GM12878 (cell line): ENCODE data around the gene RETSAT. TPM values are rescaled to one million over a fixed set of nuclear protein-coding genes. Genes with fewer than 3 reads are reported as not detected.

ENCODE experiments used
- ATAC-seq: fragments of 200-7000 bp; cut with Tn5 transposase; 3 replicates; pipeline ENCODE4 v1.9.1; 2020; ENCODE audit warnings: mild to moderate bottlenecking, moderate library complexity
- BruUV-seq: library from RNA; stranded (reverse); fragments of 400-500 nt; replicated peaks from 2 replicates; lab custom pipeline; 2021; lab: Mats Ljungman, UMichigan
- CTCF ChIA-PET: fragments of 300-600 bp; sonication (Branson Sonifier 250); formaldehyde crosslinking; extraction: SDS; loops from one replicate; lab custom pipeline; 2021; ENCODE audit warnings: inconsistent platforms; lab: Yijun Ruan, JAX
- POLR2A ChIA-PET: fragments of 350-600 bp; formaldehyde crosslinking; extraction: SDS; loops from one replicate; lab custom pipeline; 2021; ENCODE audit warnings: inconsistent platforms; lab: Charles Lee
- RAD21 ChIA-PET: fragments of 300-600 bp; sonication (Branson Sonifier 250); formaldehyde crosslinking; loops from one replicate; lab custom pipeline; 2023; ENCODE audit warnings: antibody characterized with exemption; ENCODE audit not compliant: unreplicated experiment; lab: Charles Lee
- SMC1A ChIA-PET: fragments of 300-600 bp; sonication (Branson Sonifier 250); formaldehyde crosslinking; loops from one replicate; lab custom pipeline; 2023; ENCODE audit not compliant: unreplicated experiment, uncharacterized antibody; lab: Charles Lee
- DNase-seq: peaks from one replicate; pipeline ENCODE4 v3.0.0-alpha.2; 2011; ENCODE audit warnings: low read depth, low spot score
- FAIRE-seq: peaks from 3 replicates; lab custom pipeline; 2011; peaks lifted over from hg19 to GRCh38; lab: Jason Lieb, UNC
- H2AFZ ChIP-seq: 2 replicates; pipeline ENCODE4 v1.6.0; 2011; ENCODE audit warnings: low read depth, low read length, control low read depth; ENCODE audit not compliant: control insufficient read depth
- H3K27ac ChIP-seq: 2 replicates; pipeline ENCODE4 v1.5.1; 2011; ENCODE audit warnings: control low read depth; ENCODE audit not compliant: control insufficient read depth, insufficient read depth
- H3K27me3 ChIP-seq, 2 experiments: replicated peaks in 1 of 2; 2 replicates each; pipeline versions ENCODE4 v1.6.0 to v1.6.1; 2011; ENCODE audit warnings: low read length in 1 of 2; ENCODE audit not compliant: control insufficient read depth in 2 of 2, insufficient read depth in 2 of 2
- H3K36me3 ChIP-seq, 2 experiments: 2 replicates each; pipeline ENCODE4 v1.5.1; 2011; ENCODE audit warnings: low read length in 1 of 2; ENCODE audit not compliant: control insufficient read depth in 2 of 2, insufficient read depth in 2 of 2
- H3K4me1 ChIP-seq: 2 replicates; pipeline ENCODE4 v1.6.1; 2011; ENCODE audit warnings: mild to moderate bottlenecking, low read length, moderate library complexity, mixed read lengths; ENCODE audit not compliant: control insufficient read depth, insufficient read depth
- H3K4me2 ChIP-seq: 2 replicates; pipeline ENCODE4 v1.6.0; 2011; ENCODE audit warnings: control low read depth; ENCODE audit not compliant: control insufficient read depth, insufficient read depth
- H3K4me3 ChIP-seq: fragments of 200-600 bp; sonication (generic); 2 replicates; pipeline ENCODE4 v1.5.1; 2016
- H3K79me2 ChIP-seq: 2 replicates; pipeline ENCODE4 v1.6.0; 2011; ENCODE audit warnings: low read length; ENCODE audit not compliant: control insufficient read depth, insufficient read depth
- H3K9ac ChIP-seq: 2 replicates; pipeline ENCODE4 v1.8.0; 2011; ENCODE audit warnings: low read length, control low read depth, mixed read lengths; ENCODE audit not compliant: control insufficient read depth, insufficient read depth
- H3K9me3 ChIP-seq: replicated peaks from 3 replicates; pipeline ENCODE4 v1.5.1; 2011; ENCODE audit warnings: mild to moderate bottlenecking, low read length; ENCODE audit not compliant: control insufficient read depth, insufficient read depth
- H4K20me1 ChIP-seq: 2 replicates; pipeline ENCODE4 v1.6.0; 2011; ENCODE audit not compliant: control insufficient read depth, insufficient read depth
- BCL11A ChIP-seq: IDR thresholded peaks from 2 replicates; pipeline ENCODE4 v1.6.1; 2011; ENCODE audit warnings: low read depth, low read length
- ZSCAN29 ChIP-seq: fragments of 450-650 bp; IDR thresholded peaks from 2 replicates; pipeline ENCODE4 v1.6.1; 2017; ENCODE audit warnings: mild to moderate bottlenecking, moderate library complexity
- WGBS: methylation state at CpG from one replicate; pipeline ENCODE4 v1.1.6; 2016; ENCODE audit warnings: low lambda C conversion rate; ENCODE audit not compliant: insufficient replicate concordance, insufficient coverage; ENCODE audit errors: missing lambda C conversion rate; 5-methylcytosine and 5-hydroxymethylcytosine counted together
- in situ Hi-C: fragments of 300-500 bp; cut with MboI; formaldehyde crosslinking; loops from 9 replicates; pipeline ENCODE4 v1.14.3; 2018; ENCODE audit warnings: mixed read lengths
- intact Hi-C: fragments of 100-400 bp; cut with micrococcal nuclease; formaldehyde crosslinking; loops from one replicate; pipeline ENCODE4 v1.14.2; 2022; ENCODE audit not compliant: unreplicated experiment
- polyA plus RNA-seq, 11 experiments: library from polyadenylated mRNA; depleted of rRNA in 4 of 11; unstranded in 6 of 11; stranded (reverse) in 5 of 11; fragments of >200 nt; fragmentation: Nextera tagmentation in 4 of 11; fragmentation: Illumina TruSeq in 1 of 11; extraction: Ambion mirVana in 4 of 11; extraction: Trizol in 1 of 11; gene quantifications; 1 replicate in 1 of 11; 2 replicates in 10 of 11; pipeline versions ENCODE4 v1.2.1 to v1.2.3, GENCODE V29; 2011 to 2016; ENCODE audit warnings: inconsistent platforms in 2 of 11, missing spikeins in 2 of 11, low read depth in 1 of 11
- total RNA-seq, 4 experiments: library from RNA; depleted of rRNA in 3 of 4; stranded (reverse); fragments of >200 nt in 3 of 4; fragmentation: Illumina TruSeq in 1 of 4; extraction: Trizol in 1 of 4; gene quantifications; 2 replicates each; pipeline versions ENCODE4 v1.2.1 to v1.2.3, GENCODE V29; 2013 to 2021
- TF ChIP-seq, protein P1 (sequence below): fragments of 450-650 bp; formaldehyde crosslinking; IDR thresholded peaks from 2 replicates; pipeline ENCODE4 v1.4.0; 2020; ENCODE audit warnings: mild to moderate bottlenecking, moderate library complexity
- TF ChIP-seq, protein P2 (sequence below): IDR thresholded peaks from 2 replicates; pipeline ENCODE4 v1.6.1; 2012; ENCODE audit warnings: mild to moderate bottlenecking, low read depth, low read length
- TF ChIP-seq, protein P3 (sequence below), 3 experiments: IDR thresholded peaks in 2 of 3; conservative IDR thresholded peaks in 1 of 3; 2 replicates each; pipeline ENCODE4 v1.5.1; 2011; ENCODE audit warnings: low read depth in 3 of 3, low read length in 3 of 3, mild to moderate bottlenecking in 3 of 3, control low read depth in 2 of 3, moderate library complexity in 2 of 3, inconsistent platforms in 1 of 3, mixed read lengths in 1 of 3; ENCODE audit not compliant: control insufficient read depth in 2 of 3, insufficient read depth in 1 of 3; ENCODE audit errors: extremely low read depth in 1 of 3
- TF ChIP-seq, protein P4 (sequence below): fragments of 450-650 bp; conservative IDR thresholded peaks from 2 replicates; pipeline ENCODE4 v1.6.1; 2017; ENCODE audit warnings: mild to moderate bottlenecking, moderate library complexity

Gene RETSAT
- total and polyA plus RNA-seq, 10 of the 15 experiments (the other 5 are each of a cell fraction or from before 2014, with no cell fraction given): 3.3 to 28.8 (median 22.0) TPM

DNA sequence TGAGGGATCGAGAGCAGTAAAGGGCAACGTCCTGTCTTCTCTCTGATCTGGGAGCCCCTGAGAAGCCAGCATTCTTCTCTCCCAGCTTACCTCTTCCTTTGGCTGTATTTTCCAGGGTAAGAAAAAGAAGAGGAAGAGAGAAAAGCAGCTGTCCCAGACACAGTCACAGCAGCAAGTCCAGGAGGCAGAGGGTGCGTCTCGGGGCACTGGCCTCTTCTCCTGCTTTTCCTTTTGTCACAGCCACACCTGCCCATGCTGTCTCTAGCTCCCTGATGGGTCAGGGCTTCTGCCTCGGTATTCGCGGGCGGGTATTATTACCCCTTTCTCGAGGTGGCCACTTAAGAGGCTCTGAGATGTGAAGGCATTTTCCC lies 46.8 kb downstream of the RETSAT start (continued):
- TF ChIP-seq, protein P1, sequence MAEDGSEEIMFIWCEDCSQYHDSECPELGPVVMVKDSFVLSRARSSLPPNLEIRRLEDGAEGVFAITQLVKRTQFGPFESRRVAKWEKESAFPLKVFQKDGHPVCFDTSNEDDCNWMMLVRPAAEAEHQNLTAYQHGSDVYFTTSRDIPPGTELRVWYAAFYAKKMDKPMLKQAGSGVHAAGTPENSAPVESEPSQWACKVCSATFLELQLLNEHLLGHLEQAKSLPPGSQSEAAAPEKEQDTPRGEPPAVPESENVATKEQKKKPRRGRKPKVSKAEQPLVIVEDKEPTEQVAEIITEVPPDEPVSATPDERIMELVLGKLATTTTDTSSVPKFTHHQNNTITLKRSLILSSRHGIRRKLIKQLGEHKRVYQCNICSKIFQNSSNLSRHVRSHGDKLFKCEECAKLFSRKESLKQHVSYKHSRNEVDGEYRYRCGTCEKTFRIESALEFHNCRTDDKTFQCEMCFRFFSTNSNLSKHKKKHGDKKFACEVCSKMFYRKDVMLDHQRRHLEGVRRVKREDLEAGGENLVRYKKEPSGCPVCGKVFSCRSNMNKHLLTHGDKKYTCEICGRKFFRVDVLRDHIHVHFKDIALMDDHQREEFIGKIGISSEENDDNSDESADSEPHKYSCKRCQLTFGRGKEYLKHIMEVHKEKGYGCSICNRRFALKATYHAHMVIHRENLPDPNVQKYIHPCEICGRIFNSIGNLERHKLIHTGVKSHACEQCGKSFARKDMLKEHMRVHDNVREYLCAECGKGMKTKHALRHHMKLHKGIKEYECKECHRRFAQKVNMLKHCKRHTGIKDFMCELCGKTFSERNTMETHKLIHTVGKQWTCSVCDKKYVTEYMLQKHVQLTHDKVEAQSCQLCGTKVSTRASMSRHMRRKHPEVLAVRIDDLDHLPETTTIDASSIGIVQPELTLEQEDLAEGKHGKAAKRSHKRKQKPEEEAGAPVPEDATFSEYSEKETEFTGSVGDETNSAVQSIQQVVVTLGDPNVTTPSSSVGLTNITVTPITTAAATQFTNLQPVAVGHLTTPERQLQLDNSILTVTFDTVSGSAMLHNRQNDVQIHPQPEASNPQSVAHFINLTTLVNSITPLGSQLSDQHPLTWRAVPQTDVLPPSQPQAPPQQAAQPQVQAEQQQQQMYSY (CRISPR knock-in tag): no peak

DNA sequence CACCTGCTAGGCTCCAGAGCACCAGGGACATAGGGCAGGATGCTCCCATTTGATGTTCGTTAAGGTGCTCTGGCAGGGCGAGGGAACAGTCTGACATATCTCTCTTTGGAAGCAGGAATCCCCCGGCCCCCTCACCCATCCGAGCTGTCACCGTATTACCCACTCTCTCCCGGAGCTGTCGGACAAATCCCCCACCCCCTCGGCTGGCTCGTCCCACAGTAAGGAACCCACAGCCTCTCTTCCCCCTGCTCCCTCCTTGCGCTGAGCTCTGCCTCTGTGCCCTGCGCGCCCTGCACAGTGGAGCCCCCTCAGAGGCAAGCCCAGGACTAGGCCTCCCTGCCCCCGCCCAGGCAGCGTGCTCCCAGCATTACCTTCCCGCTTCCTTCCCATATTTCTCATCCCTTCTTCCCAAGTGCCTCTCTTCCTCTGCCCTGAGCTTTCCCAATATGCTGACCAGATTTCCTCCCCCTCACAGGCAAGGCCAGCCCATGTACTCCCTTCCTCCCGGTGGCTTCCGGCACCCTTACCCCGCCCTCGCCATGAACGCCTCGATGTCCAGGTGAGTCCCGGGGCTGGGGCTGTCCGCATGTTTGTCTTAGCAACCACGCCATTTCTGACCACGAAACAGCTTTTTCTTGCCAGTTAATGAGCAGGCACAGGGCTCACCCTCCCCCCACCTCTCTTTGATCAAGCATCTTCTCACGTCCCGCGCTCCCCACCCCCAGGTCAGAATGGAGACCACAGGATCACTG lies 50.4 kb downstream of the RETSAT start:
- Histone ChIP-seq H3K4me1 (peaks cover under 1% of the 10 kb centered on the region; the same call in 1 of the 2 replicates), H3K79me2 (no peaks in the 10 kb centered on the region), H4K20me1 (no peaks in the 10 kb centered on the region), H2AFZ (no peak overlapping the region), H3K9ac (no peak overlapping the region), H3K9me3 (no peaks in the 10 kb centered on the region), H3K4me2 (no peak overlapping the region), H3K36me3 (no peaks in the 10 kb centered on the region), H3K27me3 (peaks cover 0 to 2% of the 10 kb centered on the region in 2 experiments; a peak in 2 of 4 replicates), H3K4me3 (no peak overlapping the region), H3K27ac (no peak overlapping the region)
- RAD21 ChIA-PET: no interaction called here
- FAIRE-seq (no peak), ATAC-seq (no peak), DNase-seq (no peak)
- SMC1A ChIA-PET: no interaction called here
- WGBS: 57% methylated on average over 28 of the region's 28 CpGs
- CTCF ChIA-PET: interaction anchor here (0.6 to 0.7 kb wide), 2 partner anchors 186 to 378 kb away, joined by 3 read pairs; no protein-coding TSS in a partner anchor
- in situ Hi-C loops (no loop called here), intact Hi-C loops (loop anchor here (5.0 kb wide), 1 partner anchor 248 kb away; no protein-coding TSS in a partner anchor)
- BruUV-seq: no TSS peak
- POLR2A ChIA-PET: no interaction called here
- TF ChIP-seq, protein P2, sequence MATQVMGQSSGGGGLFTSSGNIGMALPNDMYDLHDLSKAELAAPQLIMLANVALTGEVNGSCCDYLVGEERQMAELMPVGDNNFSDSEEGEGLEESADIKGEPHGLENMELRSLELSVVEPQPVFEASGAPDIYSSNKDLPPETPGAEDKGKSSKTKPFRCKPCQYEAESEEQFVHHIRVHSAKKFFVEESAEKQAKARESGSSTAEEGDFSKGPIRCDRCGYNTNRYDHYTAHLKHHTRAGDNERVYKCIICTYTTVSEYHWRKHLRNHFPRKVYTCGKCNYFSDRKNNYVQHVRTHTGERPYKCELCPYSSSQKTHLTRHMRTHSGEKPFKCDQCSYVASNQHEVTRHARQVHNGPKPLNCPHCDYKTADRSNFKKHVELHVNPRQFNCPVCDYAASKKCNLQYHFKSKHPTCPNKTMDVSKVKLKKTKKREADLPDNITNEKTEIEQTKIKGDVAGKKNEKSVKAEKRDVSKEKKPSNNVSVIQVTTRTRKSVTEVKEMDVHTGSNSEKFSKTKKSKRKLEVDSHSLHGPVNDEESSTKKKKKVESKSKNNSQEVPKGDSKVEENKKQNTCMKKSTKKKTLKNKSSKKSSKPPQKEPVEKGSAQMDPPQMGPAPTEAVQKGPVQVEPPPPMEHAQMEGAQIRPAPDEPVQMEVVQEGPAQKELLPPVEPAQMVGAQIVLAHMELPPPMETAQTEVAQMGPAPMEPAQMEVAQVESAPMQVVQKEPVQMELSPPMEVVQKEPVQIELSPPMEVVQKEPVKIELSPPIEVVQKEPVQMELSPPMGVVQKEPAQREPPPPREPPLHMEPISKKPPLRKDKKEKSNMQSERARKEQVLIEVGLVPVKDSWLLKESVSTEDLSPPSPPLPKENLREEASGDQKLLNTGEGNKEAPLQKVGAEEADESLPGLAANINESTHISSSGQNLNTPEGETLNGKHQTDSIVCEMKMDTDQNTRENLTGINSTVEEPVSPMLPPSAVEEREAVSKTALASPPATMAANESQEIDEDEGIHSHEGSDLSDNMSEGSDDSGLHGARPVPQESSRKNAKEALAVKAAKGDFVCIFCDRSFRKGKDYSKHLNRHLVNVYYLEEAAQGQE: no peak
- TF ChIP-seq BCL11A (no peak), ZSCAN29 (no peak)
- TF ChIP-seq, protein P3, sequence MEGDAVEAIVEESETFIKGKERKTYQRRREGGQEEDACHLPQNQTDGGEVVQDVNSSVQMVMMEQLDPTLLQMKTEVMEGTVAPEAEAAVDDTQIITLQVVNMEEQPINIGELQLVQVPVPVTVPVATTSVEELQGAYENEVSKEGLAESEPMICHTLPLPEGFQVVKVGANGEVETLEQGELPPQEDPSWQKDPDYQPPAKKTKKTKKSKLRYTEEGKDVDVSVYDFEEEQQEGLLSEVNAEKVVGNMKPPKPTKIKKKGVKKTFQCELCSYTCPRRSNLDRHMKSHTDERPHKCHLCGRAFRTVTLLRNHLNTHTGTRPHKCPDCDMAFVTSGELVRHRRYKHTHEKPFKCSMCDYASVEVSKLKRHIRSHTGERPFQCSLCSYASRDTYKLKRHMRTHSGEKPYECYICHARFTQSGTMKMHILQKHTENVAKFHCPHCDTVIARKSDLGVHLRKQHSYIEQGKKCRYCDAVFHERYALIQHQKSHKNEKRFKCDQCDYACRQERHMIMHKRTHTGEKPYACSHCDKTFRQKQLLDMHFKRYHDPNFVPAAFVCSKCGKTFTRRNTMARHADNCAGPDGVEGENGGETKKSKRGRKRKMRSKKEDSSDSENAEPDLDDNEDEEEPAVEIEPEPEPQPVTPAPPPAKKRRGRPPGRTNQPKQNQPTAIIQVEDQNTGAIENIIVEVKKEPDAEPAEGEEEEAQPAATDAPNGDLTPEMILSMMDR (IDR thresholded peaks at IDR 0.05 in 2 of 3, conservative IDR thresholded peaks at IDR 0.05 in 1 of 3; ENCODE audit: control insufficient read depth in 2 of 3, extremely low read depth in 1 of 3, insufficient read depth in 1 of 3, low read depth in 3 of 3, low read length in 3 of 3): no peak
- TF ChIP-seq, protein P4, sequence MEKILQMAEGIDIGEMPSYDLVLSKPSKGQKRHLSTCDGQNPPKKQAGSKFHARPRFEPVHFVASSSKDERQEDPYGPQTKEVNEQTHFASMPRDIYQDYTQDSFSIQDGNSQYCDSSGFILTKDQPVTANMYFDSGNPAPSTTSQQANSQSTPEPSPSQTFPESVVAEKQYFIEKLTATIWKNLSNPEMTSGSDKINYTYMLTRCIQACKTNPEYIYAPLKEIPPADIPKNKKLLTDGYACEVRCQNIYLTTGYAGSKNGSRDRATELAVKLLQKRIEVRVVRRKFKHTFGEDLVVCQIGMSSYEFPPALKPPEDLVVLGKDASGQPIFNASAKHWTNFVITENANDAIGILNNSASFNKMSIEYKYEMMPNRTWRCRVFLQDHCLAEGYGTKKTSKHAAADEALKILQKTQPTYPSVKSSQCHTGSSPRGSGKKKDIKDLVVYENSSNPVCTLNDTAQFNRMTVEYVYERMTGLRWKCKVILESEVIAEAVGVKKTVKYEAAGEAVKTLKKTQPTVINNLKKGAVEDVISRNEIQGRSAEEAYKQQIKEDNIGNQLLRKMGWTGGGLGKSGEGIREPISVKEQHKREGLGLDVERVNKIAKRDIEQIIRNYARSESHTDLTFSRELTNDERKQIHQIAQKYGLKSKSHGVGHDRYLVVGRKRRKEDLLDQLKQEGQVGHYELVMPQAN: no peak
